BE2C (cell line): Measurements from ENCODE around the gene PRLH.
"Not testable (repeated sequence)": the region's sequence is repeated elsewhere in the genome, so short reads cannot be mapped to it uniquely, and the experiment has no call there.

Experiments used
- DNase-seq: peaks from one replicate; pipeline ENCODE4 v3.0.0-alpha.2; 2020
- H3K27me3 ChIP-seq: fragments of 250-450 bp; sonication (Bioruptor Pico); 2 replicates; pipeline ENCODE4 v1.5.1; 2020; ENCODE audit warnings: mild to moderate bottlenecking
- H3K36me3 ChIP-seq: fragments of 250-450 bp; sonication (Bioruptor Pico); 2 replicates; pipeline ENCODE4 v1.5.1; 2020; ENCODE audit warnings: mild to moderate bottlenecking
- H3K4me1 ChIP-seq: fragments of 250-450 bp; sonication (Bioruptor Pico); 2 replicates; pipeline ENCODE4 v1.5.1; 2020
- H3K4me3 ChIP-seq: 2 replicates; pipeline ENCODE4 v1.5.1; 2011; ENCODE audit warnings: low read depth, low read length
- H3K9me3 ChIP-seq: fragments of 250-450 bp; sonication (Bioruptor Pico); 2 replicates; pipeline ENCODE4 v1.5.1; 2020
- TF ChIP-seq, protein P1 (sequence below): IDR thresholded peaks from 2 replicates; pipeline ENCODE4 v1.5.1; 2012; ENCODE audit warnings: mild to moderate bottlenecking, low read depth, low read length

PRLH gene

DNA sequence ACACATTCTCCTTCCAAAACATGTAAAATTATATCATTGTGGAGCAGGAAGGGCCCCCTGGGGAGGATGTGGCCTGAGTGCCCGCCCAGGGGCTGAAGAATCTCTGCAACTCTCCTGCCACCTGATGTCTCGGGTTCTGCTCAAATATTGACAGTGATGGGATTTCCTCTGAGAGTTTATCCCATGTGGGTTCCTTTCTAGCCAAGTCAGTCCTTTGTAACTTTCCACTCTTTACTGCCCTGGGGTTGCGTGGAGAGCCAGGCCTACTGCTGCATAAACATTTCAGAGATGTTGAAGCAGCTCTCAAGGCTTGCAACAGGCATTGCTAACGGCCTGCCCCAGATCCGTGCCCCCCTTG, 28.1 kb downstream of the PRLH start:
- H3K4me1 ChIP-seq = no peaks in the 10 kb centered on the region
- TF ChIP-seq, protein P1, sequence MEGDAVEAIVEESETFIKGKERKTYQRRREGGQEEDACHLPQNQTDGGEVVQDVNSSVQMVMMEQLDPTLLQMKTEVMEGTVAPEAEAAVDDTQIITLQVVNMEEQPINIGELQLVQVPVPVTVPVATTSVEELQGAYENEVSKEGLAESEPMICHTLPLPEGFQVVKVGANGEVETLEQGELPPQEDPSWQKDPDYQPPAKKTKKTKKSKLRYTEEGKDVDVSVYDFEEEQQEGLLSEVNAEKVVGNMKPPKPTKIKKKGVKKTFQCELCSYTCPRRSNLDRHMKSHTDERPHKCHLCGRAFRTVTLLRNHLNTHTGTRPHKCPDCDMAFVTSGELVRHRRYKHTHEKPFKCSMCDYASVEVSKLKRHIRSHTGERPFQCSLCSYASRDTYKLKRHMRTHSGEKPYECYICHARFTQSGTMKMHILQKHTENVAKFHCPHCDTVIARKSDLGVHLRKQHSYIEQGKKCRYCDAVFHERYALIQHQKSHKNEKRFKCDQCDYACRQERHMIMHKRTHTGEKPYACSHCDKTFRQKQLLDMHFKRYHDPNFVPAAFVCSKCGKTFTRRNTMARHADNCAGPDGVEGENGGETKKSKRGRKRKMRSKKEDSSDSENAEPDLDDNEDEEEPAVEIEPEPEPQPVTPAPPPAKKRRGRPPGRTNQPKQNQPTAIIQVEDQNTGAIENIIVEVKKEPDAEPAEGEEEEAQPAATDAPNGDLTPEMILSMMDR = no peak
- no peak for DNase-seq
- H3K9me3 ChIP-seq = no peaks in the 10 kb centered on the region
- H3K27me3 ChIP-seq = no peaks in the 10 kb centered on the region
- no peaks in the 10 kb centered on the region for H3K36me3 ChIP-seq
- H3K4me3 ChIP-seq = no peak overlapping the region

DNA sequence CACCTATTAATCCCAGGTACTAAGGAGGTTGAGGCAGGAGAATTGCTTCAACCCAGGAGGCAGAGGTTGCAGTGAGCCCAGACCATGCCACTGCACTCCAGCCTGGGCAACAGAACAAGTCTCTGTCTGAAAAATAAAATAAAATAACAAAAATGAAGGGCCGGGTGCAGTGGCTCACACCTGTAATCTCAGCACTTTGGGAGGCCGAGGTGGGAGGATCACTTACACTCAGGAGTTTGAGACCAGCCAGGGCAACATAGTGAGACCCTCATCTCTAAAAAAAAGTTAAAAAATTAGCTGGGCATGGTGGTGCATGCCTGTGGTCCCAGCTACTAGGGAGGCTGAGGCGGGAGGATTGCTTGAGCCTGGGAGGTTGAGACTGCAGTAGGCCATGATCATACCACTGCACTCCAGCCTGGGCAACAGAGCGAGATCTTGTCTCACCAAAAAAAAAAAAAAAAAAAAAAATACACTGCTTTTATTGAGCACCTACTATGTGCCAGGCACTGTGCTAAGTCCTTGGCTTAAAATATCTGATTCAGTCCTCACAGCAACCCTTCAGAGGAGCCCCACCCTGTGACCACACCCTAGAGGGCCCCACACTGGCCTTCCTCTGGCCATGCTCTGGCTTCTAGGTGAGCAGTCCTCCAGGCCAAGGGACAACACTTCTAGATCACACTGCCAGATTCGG, 29.6 kb downstream of the PRLH start:
- not testable (repeated sequence) for H3K36me3 ChIP-seq, H3K4me3 ChIP-seq, H3K9me3 ChIP-seq, H3K27me3 ChIP-seq, H3K4me1 ChIP-seq, DNase-seq

DNA sequence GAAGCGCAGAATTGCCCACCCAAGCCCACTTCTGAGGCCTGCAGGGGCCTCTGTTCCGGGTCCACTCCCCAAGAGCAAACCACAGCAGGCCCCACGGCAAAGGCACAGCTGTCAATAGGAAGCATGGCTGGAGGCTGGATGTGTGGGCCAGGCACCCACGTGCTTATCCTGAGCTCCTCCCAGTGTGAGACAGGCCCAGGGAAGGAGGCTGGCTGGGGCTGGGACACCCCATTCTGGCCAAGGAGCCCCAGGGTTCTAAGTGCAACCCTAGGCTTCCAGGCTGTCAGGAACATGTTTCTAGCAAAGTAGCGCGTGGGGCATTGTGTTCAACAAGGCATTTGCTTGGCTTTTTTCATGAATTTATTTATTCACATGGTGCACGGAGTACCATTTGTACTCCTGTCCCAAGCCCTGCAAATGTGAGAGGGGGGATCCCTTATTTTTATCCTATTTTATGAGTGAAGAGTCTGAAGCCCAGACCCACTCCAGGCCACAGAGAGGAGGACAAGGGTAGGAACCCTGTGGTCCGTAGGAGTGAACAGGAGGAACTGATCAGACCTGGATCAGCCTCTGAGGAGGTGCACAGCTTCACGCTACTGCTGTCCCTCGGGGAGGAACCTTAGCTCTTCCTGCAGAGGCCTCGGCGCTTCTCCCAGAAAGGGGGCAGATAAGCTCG, 30.3 kb downstream of the PRLH start:
- TF ChIP-seq, protein P1 = no peak
- Histone ChIP-seq H3K4me3 (no peak overlapping the region), H3K9me3 (no peaks in the 10 kb centered on the region; the same call in 1 of the 2 replicates), H3K27me3 (no peaks in the 10 kb centered on the region), H3K4me1 (no peaks in the 10 kb centered on the region), H3K36me3 (no peaks in the 10 kb centered on the region)
- DNase-seq = no peak

DNA sequence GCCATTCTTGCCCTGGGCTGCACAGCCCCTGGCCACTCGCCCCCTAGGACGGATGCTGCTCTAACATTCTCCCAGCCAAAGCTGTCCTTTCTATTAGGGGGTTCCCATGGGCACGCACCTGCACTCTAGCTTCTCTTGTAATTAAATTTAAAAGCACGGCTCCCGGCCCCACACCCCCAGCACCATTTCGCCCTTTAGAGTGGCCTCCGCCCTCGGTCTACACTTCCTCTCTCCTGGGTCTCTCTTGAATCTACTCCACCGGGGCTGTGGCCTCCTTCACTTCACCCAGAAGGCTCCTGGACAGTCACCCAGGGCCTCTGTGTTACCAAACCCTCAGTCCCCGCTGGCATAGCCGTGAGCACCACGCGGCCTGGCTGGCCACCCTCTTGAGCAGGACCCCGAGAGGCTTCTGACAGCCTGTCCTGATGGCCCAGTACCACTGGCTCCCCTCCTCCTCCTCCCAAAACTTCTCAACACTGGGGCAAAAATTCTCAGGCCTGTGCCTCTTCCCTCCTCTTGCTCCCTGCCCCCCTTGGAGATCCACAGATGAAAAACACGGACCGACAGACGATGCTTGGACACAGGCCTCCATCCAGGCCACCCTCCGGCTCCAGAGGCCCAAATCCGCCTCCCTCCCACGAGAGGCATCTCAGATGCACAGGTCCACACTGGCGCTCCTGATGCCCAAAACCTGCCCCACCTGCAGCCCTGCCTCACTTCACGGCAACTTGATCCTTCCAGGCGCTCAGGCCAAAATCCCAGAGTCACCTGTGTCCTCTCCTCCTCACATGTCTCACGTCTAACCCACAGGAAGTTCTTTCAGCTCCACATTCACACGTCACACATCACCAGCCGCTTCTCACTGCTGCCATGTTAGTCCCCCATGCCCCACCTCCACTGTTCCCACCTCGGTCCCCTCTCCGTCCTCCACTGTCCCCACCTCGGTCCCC, 31.1 kb downstream of the PRLH start:
- no peaks in the 10 kb centered on the region for H3K36me3 ChIP-seq
- no peak for DNase-seq
- no peaks in the 10 kb centered on the region for H3K4me1 ChIP-seq
- H3K27me3 ChIP-seq = no peaks in the 10 kb centered on the region
- H3K4me3 ChIP-seq = no peak overlapping the region
- TF ChIP-seq, protein P1 = no peak
- no peaks in the 10 kb centered on the region; the same call in 1 of the 2 replicates for H3K9me3 ChIP-seq

DNA sequence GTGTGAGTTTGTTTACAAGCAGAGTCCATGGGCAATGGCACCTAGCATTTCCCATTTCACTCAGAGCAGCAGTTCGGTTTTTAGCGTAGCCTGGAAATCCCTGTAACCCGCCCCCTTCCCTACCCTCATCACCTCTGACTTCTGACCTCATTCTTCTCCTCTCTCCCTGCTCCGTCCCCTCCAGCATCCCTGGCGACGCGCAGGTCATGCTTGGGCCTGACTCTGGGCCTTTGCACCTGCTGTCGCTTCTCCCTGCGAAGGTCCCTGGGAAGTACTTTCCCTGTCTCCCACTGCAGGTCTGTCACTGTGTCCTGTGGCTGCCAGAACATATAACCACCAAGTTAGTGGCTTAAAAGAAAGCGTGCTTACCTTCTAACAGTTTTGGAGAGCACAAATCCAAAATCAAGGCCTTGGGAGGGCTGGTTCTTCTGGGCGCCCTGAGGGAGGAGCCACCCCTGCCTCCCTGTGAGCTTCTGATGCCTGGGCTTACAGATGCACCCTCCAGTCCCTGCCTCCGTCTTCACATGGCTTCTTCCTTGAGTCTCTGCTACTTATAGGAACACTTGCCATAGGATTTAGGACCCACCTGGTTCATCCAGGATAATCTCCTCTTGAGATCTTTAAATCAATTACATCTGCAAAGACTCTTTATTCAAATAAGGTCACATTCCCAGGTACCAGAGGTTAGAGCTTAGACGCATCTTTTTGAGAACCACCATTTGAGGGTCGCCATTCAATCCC, 32.3 kb downstream of the PRLH start:
- DNase-seq = no peak

More for the DNA sequence above, 32.3 kb downstream of the PRLH start:
- no peaks in the 10 kb centered on the region for H3K4me1 ChIP-seq
- TF ChIP-seq, protein P1 = no peak
- H3K27me3 ChIP-seq = no peaks in the 10 kb centered on the region
- H3K9me3 ChIP-seq = no peaks in the 10 kb centered on the region; the same call in 1 of the 2 replicates
- no peaks in the 10 kb centered on the region for H3K36me3 ChIP-seq
- H3K4me3 ChIP-seq = no peak overlapping the region
